K562 (cell line): ENCODE data around the gene CCPG1.

Experiments
- HNRNPK ChIP-seq: fragments of 200-400 bp; formaldehyde crosslinking; IDR thresholded peaks from one replicate; pipeline ENCODE4 v1.6.1; 2018; ENCODE audit warnings: mild to moderate bottlenecking, low read depth, low read length; ENCODE audit not compliant: poor library complexity, severe bottlenecking
- PTBP1 ChIP-seq: fragments of 200-400 bp; formaldehyde crosslinking; IDR thresholded peaks from 2 replicates; pipeline ENCODE4 v1.6.1; 2017; ENCODE audit warnings: low read depth, low read length
- TF ChIP-seq, protein P1 (sequence below): sonication (generic); formaldehyde crosslinking; IDR thresholded peaks from 2 replicates; pipeline ENCODE4 v1.5.0; 2020; ENCODE audit warnings: missing genetic modification reagents
- TF ChIP-seq, protein P2 (sequence below): sonication (generic); formaldehyde crosslinking; IDR thresholded peaks from 2 replicates; pipeline ENCODE4 v1.8.1; 2022; ENCODE audit warnings: missing genetic modification reagents

DNA sequence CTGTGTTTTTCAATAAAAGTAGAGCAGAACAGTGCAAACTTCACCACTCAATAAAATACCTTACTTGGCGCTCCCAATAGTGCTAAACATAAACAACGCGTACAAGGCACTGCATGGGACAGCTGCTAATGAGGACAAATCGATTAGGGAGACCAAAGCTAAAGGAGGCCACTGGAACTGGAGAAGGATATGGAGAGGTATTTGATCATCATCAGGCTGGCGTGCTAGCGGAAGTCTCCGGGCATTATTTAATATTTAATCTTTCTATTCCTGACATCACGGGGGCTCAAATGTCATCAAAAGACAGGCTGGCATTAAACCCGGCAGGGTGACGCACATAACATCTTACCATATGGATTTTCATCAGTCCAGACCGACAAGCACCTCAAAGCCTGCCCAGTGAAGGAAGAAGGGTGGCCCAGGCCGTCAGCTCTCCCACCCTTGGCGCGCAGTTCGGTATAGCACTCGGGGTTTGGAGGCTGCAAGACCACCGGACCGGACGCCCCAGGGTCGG lies 604 bp downstream of the CCPG1 start:
- TF ChIP-seq, protein P1, sequence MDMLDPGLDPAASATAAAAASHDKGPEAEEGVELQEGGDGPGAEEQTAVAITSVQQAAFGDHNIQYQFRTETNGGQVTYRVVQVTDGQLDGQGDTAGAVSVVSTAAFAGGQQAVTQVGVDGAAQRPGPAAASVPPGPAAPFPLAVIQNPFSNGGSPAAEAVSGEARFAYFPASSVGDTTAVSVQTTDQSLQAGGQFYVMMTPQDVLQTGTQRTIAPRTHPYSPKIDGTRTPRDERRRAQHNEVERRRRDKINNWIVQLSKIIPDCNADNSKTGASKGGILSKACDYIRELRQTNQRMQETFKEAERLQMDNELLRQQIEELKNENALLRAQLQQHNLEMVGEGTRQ = no peak
- TF ChIP-seq HNRNPK (no peak), PTBP1 (no peak)
- TF ChIP-seq, protein P2, sequence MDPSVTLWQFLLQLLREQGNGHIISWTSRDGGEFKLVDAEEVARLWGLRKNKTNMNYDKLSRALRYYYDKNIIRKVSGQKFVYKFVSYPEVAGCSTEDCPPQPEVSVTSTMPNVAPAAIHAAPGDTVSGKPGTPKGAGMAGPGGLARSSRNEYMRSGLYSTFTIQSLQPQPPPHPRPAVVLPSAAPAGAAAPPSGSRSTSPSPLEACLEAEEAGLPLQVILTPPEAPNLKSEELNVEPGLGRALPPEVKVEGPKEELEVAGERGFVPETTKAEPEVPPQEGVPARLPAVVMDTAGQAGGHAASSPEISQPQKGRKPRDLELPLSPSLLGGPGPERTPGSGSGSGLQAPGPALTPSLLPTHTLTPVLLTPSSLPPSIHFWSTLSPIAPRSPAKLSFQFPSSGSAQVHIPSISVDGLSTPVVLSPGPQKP (CRISPR knock-in tag) = no peak
